Spinal cord (tissue), 10 donors: ENCODE measurements around the gene SORCS2. TPM values are rescaled to one million over a fixed set of nuclear protein-coding genes. Genes with fewer than 3 reads are reported as not detected.

Experiments used
- DNase-seq, 6 donors: peaks; one replicate each; pipeline versions ENCODE4 v3.0.0 to v3.0.0-alpha.2; 2013 to 2015; ENCODE audit warnings: low spot score in 6 of 6, low read depth in 4 of 6
- H3K27ac ChIP-seq: one replicate; pipeline ENCODE4 v1.5.1; 2013; ENCODE audit warnings: low read depth, low read length, control low read depth
- H3K27me3 ChIP-seq: one replicate; pipeline ENCODE4 v1.6.1; 2013; ENCODE audit warnings: low read length; ENCODE audit not compliant: control insufficient read depth, insufficient read depth
- H3K36me3 ChIP-seq: one replicate; pipeline ENCODE4 v1.6.1; 2013; ENCODE audit warnings: low read length; ENCODE audit not compliant: control insufficient read depth, insufficient read depth
- H3K4me1 ChIP-seq: one replicate; pipeline ENCODE4 v1.6.1; 2013; ENCODE audit warnings: low read length; ENCODE audit not compliant: control insufficient read depth, insufficient read depth
- H3K4me3 ChIP-seq: one replicate; pipeline ENCODE4 v1.5.1; 2013; ENCODE audit warnings: low read depth, low read length, control low read depth
- H3K9me3 ChIP-seq: one replicate; pipeline ENCODE4 v1.6.1; 2013; ENCODE audit warnings: low read length; ENCODE audit not compliant: control insufficient read depth, insufficient read depth
- WGBS: methylation state at CpG from one replicate; pipeline ENCODE4 v1.1.5; 2013; ENCODE audit warnings: missing lambda C conversion rate; ENCODE audit not compliant: insufficient coverage; 5-methylcytosine and 5-hydroxymethylcytosine counted together
- polyA plus RNA-seq, 2 donors: library from polyadenylated mRNA; unstranded; fragments of 120-200 nt; gene quantifications; one replicate each; pipeline ENCODE4 v1.2.1, GENCODE V29; 2013; ENCODE audit not compliant: insufficient read length in 2 of 2
- total RNA-seq, 2 donors: library from RNA; depleted of rRNA in 1 of 2; stranded (reverse); fragments of 120-200 nt in 1 of 2; fragments of >200 nt in 1 of 2; gene quantifications; one replicate each; pipeline versions ENCODE4 v1.2.3 to v1.2.4, GENCODE V29; 2013 to 2014
- donor health status: healthy.

The SORCS2 gene
- total and polyA plus RNA-seq, 4 donors = 7.3 to 24.8 (median 16.5) TPM

DNA sequence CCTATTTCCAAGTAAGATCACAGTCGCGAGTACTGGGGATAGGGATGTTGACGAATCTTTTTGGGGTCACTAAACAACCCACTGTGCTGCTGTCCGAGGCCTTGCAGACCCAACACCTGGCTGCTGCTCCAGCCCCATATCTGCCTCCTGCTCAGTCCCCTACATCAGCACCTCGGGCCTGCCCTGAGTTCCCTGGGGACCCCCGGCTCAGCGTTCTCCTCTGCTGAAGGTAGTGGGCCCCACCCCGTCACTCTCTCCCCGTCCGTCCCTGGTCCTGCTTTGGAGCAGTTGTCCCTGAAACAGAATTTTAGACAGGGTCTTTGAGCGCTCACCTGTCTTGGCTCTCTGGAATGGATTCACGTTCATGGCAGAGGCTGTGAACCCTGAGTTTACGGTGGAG, 444.8 kb downstream of the SORCS2 start:
- H3K27ac ChIP-seq = no peak overlapping the region
- no peak overlapping the region for H3K4me3 ChIP-seq
- peaks cover 20% of the 10 kb centered on the region for H3K4me1 ChIP-seq
- H3K36me3 ChIP-seq = peaks cover 13% of the 10 kb centered on the region
- DNase-seq = no peak
- no peaks in the 10 kb centered on the region for H3K9me3 ChIP-seq
- peaks cover 4% of the 10 kb centered on the region for H3K27me3 ChIP-seq
- WGBS = 91% methylated on average over 13 of the region's 13 CpGs

DNA sequence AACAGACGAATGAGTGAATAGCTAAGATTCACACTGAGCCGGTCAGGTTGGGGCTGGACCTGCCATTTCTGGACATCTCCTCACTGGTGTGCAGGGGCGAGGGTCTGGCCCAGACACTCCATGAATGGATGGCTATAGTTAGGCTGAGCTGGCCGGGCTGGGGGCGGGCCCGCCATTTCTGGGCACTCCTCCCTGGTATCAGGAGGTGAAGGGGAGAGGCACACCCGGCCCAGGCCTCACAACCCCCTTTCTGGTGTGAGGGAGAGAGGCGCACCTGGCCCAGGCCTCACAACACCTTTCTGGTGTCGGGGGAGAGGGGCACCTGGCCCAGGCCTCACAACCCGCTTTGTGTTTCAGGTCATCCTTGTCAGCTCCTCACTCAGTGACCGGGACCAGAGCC, 445.6 kb downstream of the SORCS2 start:
- Histone ChIP-seq H3K27ac (no peak overlapping the region), H3K36me3 (peaks cover 13% of the 10 kb centered on the region), H3K4me1 (peaks cover 20% of the 10 kb centered on the region), H3K4me3 (no peak overlapping the region), H3K27me3 (peaks cover 4% of the 10 kb centered on the region), H3K9me3 (no peaks in the 10 kb centered on the region)
- no peak for DNase-seq
- WGBS = 85% methylated on average over 11 of the region's 11 CpGs

DNA sequence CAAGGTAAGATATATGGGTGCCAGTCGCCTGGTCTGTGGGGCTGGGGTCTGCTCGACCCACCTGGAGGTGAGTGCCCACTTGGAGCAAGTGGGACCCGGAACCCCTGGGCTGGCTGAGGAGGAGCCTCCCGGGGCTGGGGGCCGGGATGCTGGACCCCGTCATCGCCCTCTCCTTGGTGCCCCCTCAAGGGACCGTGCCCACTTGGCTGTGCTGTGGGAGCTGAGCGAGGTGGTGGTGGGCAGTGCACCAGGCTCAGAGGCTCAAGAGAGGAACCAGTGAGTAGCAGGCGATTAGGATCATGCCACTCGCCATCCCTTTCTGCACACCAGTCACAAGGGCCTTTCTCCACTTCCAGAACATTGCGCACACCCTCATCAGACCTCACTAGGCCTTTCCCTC, 446.2 kb downstream of the SORCS2 start:
- Histone ChIP-seq H3K9me3 (no peaks in the 10 kb centered on the region), H3K4me1 (peaks cover 24% of the 10 kb centered on the region), H3K27ac (no peak overlapping the region), H3K4me3 (no peak overlapping the region), H3K36me3 (peaks cover 13% of the 10 kb centered on the region), H3K27me3 (peaks cover 4% of the 10 kb centered on the region)
- DNase-seq = no peak
- 95% methylated on average over 12 of the region's 12 CpGs for WGBS

DNA sequence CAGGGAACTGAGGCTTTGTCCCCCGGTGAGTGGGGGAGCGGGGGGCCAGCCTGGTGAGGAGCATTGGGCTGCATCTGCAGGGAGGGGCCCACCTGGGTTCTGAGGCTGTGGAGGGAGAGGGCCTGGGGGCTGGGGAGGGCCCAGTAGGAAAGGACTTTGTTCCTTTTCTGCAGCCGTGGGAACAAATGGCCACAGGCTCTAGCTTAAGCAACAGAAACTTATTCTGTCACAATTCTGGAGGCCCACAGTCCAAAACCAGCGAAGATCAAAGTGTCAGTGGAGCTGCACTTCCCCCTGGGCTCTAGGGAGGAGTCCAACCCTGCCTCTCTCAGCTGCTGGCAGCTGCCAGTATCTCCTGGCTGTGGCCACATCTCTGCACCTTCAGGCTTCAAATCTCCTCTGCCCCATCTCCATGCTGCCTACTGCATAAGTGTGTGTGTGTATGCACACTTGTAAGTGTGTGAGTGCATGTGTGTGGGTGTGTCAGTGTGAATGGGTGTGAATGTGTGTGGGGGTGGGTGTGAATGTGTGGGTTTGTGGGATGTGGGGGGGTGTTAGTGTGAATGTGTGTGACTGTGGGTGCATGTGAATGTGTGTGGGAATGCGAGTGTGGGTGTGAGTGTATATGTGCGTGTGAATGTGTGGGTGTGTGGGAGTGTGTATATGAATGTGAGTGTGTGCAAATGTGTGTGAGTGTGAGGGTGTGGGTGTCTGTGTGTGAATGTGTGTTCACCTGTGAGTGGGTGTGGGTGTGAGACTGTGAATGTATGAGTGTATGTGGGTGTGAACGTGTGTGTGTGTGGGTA, 446.8 kb downstream of the SORCS2 start:
- Histone ChIP-seq H3K4me3 (no peak overlapping the region), H3K27me3 (peaks cover 4% of the 10 kb centered on the region), H3K9me3 (no peaks in the 10 kb centered on the region), H3K4me1 (peaks cover 25% of the 10 kb centered on the region), H3K27ac (no peak overlapping the region), H3K36me3 (peaks cover 13% of the 10 kb centered on the region)
- no peak for DNase-seq
- WGBS = 85% methylated on average over 5 of the region's 7 CpGs

DNA sequence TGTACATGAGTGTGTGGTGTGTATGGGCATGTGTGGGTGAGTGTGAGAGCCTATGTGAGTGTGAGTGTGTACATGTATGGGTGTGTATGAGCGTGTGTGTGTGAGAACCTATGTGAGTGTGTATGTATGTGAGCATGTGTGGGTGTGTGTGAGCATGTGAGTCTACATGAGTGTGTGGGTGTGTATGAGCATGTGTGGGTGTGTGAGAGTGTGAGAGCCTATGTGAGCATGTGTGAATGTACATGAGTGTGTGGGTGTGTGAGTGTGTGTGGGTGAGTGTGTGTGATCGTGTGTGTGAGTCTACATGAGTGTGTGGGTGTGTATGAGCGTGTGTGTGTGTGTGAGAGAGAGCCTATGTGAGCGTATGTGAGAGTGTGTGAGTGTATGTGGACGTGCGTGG, 447.8 kb downstream of the SORCS2 start:
- WGBS = 97% methylated on average over 6 of the region's 6 CpGs
- H3K4me3 ChIP-seq = no peak overlapping the region
- no peaks in the 10 kb centered on the region for H3K9me3 ChIP-seq
- H3K27me3 ChIP-seq = no peaks in the 10 kb centered on the region
- H3K4me1 ChIP-seq = peaks cover 28% of the 10 kb centered on the region
- no peak for DNase-seq
- peaks cover 13% of the 10 kb centered on the region for H3K36me3 ChIP-seq
- H3K27ac ChIP-seq = no peak overlapping the region

DNA sequence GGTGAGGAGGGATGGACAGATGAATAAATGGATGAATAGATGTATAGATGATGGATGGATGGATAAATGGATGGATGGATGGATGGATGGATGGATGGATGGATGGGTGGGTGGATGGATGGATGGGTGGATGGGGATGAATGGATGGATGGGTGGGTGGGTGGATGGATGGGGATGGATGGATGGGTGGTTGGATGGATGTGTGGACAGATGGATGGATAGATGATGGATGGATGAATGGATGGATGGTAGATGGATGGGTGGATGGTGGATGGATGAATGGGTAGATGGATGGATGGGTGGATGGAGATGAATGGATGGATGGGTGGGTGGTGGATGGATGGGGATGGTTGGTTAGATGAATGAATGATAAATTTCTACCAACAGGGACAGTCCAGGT, 449.4 kb downstream of the SORCS2 start:
- peaks cover 24% of the 10 kb centered on the region for H3K4me1 ChIP-seq
- no peak overlapping the region for H3K4me3 ChIP-seq
- H3K9me3 ChIP-seq = no peaks in the 10 kb centered on the region
- H3K36me3 ChIP-seq = peaks cover 16% of the 10 kb centered on the region
- H3K27me3 ChIP-seq = no peaks in the 10 kb centered on the region
- no peak for DNase-seq
- no peak overlapping the region for H3K27ac ChIP-seq

DNA sequence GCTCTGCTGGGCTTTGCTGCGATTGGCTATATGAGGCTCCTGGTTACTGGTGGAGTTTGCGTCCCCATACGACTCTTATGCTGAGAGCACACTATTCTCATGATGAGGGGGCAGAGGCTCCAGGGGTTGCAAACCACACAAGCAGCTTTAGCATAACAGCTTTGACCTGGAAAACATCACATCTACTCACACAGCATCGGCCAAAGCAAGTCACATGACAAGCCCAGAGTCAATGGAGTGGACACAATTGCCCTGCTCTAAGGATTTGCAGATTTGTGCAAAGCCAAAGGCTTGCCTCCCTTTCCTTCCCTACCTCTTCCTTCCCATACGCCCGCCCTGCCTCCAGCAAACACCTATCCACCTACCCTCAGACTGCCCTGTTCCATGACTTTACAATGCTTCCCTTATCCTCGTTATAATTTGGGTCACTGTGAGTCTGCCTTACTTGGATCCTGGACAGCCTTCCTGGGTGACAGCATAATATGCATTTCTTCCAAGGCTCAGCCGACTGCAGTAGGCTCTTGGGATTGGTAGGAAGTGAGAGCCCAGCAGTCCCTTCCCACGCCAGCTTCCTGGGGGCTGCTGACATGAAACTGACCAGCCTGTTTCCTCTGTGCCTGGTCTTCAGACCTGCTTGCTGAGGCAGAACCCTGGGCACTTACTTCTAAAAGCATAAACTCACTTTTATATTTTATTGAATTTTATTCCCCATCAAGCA, 450.6 kb downstream of the SORCS2 start:
- Histone ChIP-seq H3K27me3 (peaks cover 8% of the 10 kb centered on the region), H3K4me1 (peaks cover 30% of the 10 kb centered on the region), H3K27ac (no peak overlapping the region), H3K4me3 (no peak overlapping the region), H3K9me3 (no peaks in the 10 kb centered on the region), H3K36me3 (peaks cover 14% of the 10 kb centered on the region)
- whole genome bisulfite sequencing = 40% methylated on average over 9 of the region's 9 CpGs
- DNase-seq = peak in 2 of 6 donors; percentile 44 to 73

DNA sequence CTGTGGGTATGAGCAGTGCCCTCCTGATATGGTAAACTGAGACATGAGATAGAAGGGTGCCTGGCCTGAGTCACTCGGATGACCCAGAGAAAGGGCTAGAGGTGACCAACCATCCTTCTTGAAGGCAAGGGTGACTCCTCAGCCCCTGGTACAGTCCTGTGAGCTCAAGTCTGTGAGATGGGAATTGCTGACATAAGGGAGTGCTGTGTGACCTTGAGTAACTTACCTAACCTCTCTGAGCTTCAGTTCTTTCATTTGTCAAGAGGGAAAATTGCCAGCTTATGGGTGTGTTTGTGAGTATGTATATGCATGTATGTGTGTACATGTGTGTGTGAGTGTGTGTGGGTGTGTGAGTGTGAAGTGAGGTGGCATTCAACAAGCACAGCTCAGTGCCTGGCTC, 452.8 kb downstream of the SORCS2 start:
- Histone ChIP-seq H3K9me3 (no peaks in the 10 kb centered on the region), H3K4me1 (peaks cover 39% of the 10 kb centered on the region), H3K4me3 (no peak overlapping the region), H3K36me3 (peaks cover 8% of the 10 kb centered on the region), H3K27me3 (peaks cover 13% of the 10 kb centered on the region), H3K27ac (no peak overlapping the region)
- 100% methylated on average over 1 of the region's 1 CpG for whole genome bisulfite sequencing
- DNase-seq = no peak

DNA sequence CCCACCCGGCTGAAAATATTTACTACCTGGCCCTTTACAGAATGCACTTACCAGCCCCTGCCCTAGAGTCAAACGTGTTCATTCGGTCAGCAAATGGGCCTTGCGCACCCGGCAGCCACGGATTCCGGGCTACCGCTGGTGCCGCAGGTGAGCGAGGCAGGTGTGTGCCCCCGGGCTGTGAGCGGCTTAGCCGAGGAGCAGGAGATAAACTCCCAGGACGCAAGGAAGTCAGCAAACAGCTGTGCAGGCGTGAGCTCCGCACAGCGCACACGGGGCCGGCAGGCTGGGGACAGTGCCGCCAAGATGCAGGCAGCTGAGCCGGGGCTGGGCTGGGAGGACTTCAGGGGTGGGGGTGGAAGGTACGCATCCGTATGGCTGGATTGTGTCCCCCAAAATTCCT, 453.6 kb downstream of the SORCS2 start:
- H3K36me3 ChIP-seq = peaks cover 8% of the 10 kb centered on the region
- H3K27ac ChIP-seq = no peak overlapping the region
- H3K4me3 ChIP-seq = no peak overlapping the region
- H3K4me1 ChIP-seq = peaks cover 46% of the 10 kb centered on the region
- peaks cover 13% of the 10 kb centered on the region for H3K27me3 ChIP-seq
- WGBS = 93% methylated on average over 20 of the region's 23 CpGs
- no peak for DNase-seq
- H3K9me3 ChIP-seq = no peaks in the 10 kb centered on the region
